Right kidney (tissue), 1 donor: ENCODE results near the gene DVL1.
A peak's percentile ranks its signal among the peaks of the same experiment; 100 is the strongest.

Experiments
- DNase-seq: peaks from one replicate; pipeline ENCODE4 v3.0.0-alpha.2; 2016

Gene DVL1

GRCh38 chr1:1356796-1357401 is 7.7 kb upstream of the DVL1 start:
- DNase-seq = no peak

GRCh38 chr1:1356166-1356795 is 7.1 kb upstream of the DVL1 start:
- no peak for DNase-seq

- peak; percentile 50 for DNase-seq
These were observed 6.2 kb upstream of the DVL1 start for GRCh38 chr1:1355416-1355815.

- peak; percentile 63 for DNase-seq
These were observed 5.3 kb upstream of the DVL1 start for GRCh38 chr1:1354271-1355247.

GRCh38 chr1:1353389-1354151 is 4.4 kb upstream of the DVL1 start:
- peak; percentile 58 for DNase-seq

GRCh38 chr1:1352786-1353388 is 3.7 kb upstream of the DVL1 start:
- DNase-seq = no peak

GRCh38 chr1:1351511-1352427 is 2.6 kb upstream of the DVL1 start:
- peak; percentile 47 for DNase-seq

GRCh38 chr1:1348420-1349255 is 580 bp downstream of the DVL1 start:
- peak; percentile 56 for DNase-seq

GRCh38 chr1:1347663-1348419 is 1.4 kb downstream of the DVL1 start:
- DNase-seq = peak; percentile 61

GRCh38 chr1:1347026-1347595 is 2.1 kb downstream of the DVL1 start:
- DNase-seq = no peak

GRCh38 chr1:1346501-1346890 is 2.7 kb downstream of the DVL1 start:
- no peak for DNase-seq

GRCh38 chr1:1345860-1346500 is 3.2 kb downstream of the DVL1 start:
- DNase-seq = no peak

GRCh38 chr1:1345384-1345783 is 3.8 kb downstream of the DVL1 start:
- DNase-seq = no peak

- no peak for DNase-seq
These were observed 4.4 kb downstream of the DVL1 start for GRCh38 chr1:1344655-1345361.

- DNase-seq = no peak
These were observed 5.3 kb downstream of the DVL1 start for GRCh38 chr1:1343811-1344421.

- DNase-seq = no peak
These were observed 6.6 kb downstream of the DVL1 start for GRCh38 chr1:1342584-1343115.

GRCh38 chr1:1342061-1342562 is 7.1 kb downstream of the DVL1 start:
- no peak for DNase-seq
